ENCODE data around the gene RAB24.

- TF ChIP-seq POLR2AphosphoS5 (IDR thresholded peaks at IDR 0.05; ENCODE audit: low read depth), result no peak
- TF ChIP-seq JUNB (IDR thresholded peaks at IDR 0.05; ENCODE audit: unreplicated experiment), result no peak
- no peak for TF ChIP-seq EZH2 (IDR thresholded peaks at IDR 0.05; ENCODE audit: low read depth, unreplicated experiment)
- no peak for TF ChIP-seq ETS1 (IDR thresholded peaks at IDR 0.05)
- no peak for TF ChIP-seq CTCF (conservative IDR thresholded peaks at IDR 0.05; ENCODE audit: low read depth in 2 of 2)
These were observed 7.8 kb upstream of the RAB24 start for GRCh38 chr5:177311392-177311722.

Data from GM23338 (cell line).